Urinary bladder (tissue), 4 donors: ENCODE measurements around the gene TBC1D22A. TPM values are rescaled to one million over a fixed set of nuclear protein-coding genes. Genes with fewer than 3 reads are reported as not detected.

Experiments used
- DNase-seq: peaks from one replicate; pipeline ENCODE4 v3.0.0-alpha.2; 2015; ENCODE audit errors: extremely low spot score
- H3K27ac ChIP-seq: one replicate; pipeline ENCODE4 v1.5.1; 2013; ENCODE audit warnings: low read depth, mild to moderate bottlenecking, moderate library complexity
- H3K36me3 ChIP-seq: one replicate; pipeline ENCODE4 v1.6.1; 2013; ENCODE audit warnings: mild to moderate bottlenecking, moderate library complexity; ENCODE audit not compliant: insufficient read depth
- H3K4me1 ChIP-seq: one replicate; pipeline ENCODE4 v1.6.1; 2013; ENCODE audit warnings: mild to moderate bottlenecking, moderate library complexity; ENCODE audit not compliant: insufficient read depth
- H3K4me3 ChIP-seq: one replicate; pipeline ENCODE4 v1.5.1; 2013; ENCODE audit warnings: low read depth, low read length
- WGBS: extraction: QIAGEN DNeasy Blood & Tissue Kit; methylation state at CpG from one replicate; pipeline ENCODE4 v1.1.7; 2013; 5-methylcytosine and 5-hydroxymethylcytosine counted together
- polyA plus RNA-seq: library from polyadenylated mRNA; stranded (reverse); fragments of 200-250 nt; gene quantifications from one replicate; pipeline ENCODE4 v1.2.3, GENCODE V29; 2013
- total RNA-seq: library from RNA; depleted of rRNA; stranded (reverse); fragments of >200 nt; gene quantifications from one replicate; pipeline ENCODE4 v1.2.3, GENCODE V29; 2014
- donor health status: healthy with polysubstance abuse.
- donor health status: healthy.

The TBC1D22A gene
- total and polyA plus RNA-seq, 2 donors: 7.7 to 19.1 TPM

- H3K4me3 ChIP-seq: no peak overlapping the region
- 96% methylated on average over 19 of the region's 19 CpGs for WGBS
- DNase-seq: no peak
- no peak overlapping the region for H3K27ac ChIP-seq
- no peaks in the 10 kb centered on the region for H3K36me3 ChIP-seq
- no peaks in the 10 kb centered on the region for H3K4me1 ChIP-seq
Measured at GRCh38 chr22:46956498-46957215, 194.2 kb downstream of the TBC1D22A start.

- WGBS: 93% methylated on average over 12 of the region's 12 CpGs
- DNase-seq: no peak
- H3K4me1 ChIP-seq: no peaks in the 10 kb centered on the region
- no peak overlapping the region for H3K4me3 ChIP-seq
- no peak overlapping the region for H3K27ac ChIP-seq
- no peaks in the 10 kb centered on the region for H3K36me3 ChIP-seq
Measured at GRCh38 chr22:46957521-46957920, 195.1 kb downstream of the TBC1D22A start.

GRCh38 chr22:46958191-46958590 is 195.7 kb downstream of the TBC1D22A start:
- Histone ChIP-seq H3K27ac (no peak overlapping the region), H3K4me1 (no peaks in the 10 kb centered on the region), H3K4me3 (no peak overlapping the region), H3K36me3 (no peaks in the 10 kb centered on the region)
- WGBS: 86% methylated on average over 10 of the region's 10 CpGs
- DNase-seq: no peak

- 86% methylated on average over 10 of the region's 10 CpGs for WGBS
- no peak overlapping the region for H3K27ac ChIP-seq
Measured at GRCh38 chr22:46958658-46959057, 196.2 kb downstream of the TBC1D22A start.

GRCh38 chr22:46959369-46959768 is 196.9 kb downstream of the TBC1D22A start:
- no peak overlapping the region for H3K27ac ChIP-seq
- 90% methylated on average over 13 of the region's 13 CpGs for WGBS
- H3K4me3 ChIP-seq: no peak overlapping the region
- H3K4me1 ChIP-seq: no peaks in the 10 kb centered on the region
- no peaks in the 10 kb centered on the region for H3K36me3 ChIP-seq
- no peak for DNase-seq

More at GRCh38 chr22:46958658-46959057, 196.2 kb downstream of the TBC1D22A start:
- Histone ChIP-seq H3K4me3 (no peak overlapping the region), H3K36me3 (no peaks in the 10 kb centered on the region), H3K4me1 (no peaks in the 10 kb centered on the region)
- DNase-seq: no peak

- H3K27ac ChIP-seq: no peak overlapping the region
- DNase-seq: no peak
- H3K36me3 ChIP-seq: no peaks in the 10 kb centered on the region
- no peak overlapping the region for H3K4me3 ChIP-seq
- WGBS: 81% methylated on average over 17 of the region's 17 CpGs
- no peaks in the 10 kb centered on the region for H3K4me1 ChIP-seq
Measured at GRCh38 chr22:46961591-46962295, 199.3 kb downstream of the TBC1D22A start.

- no peaks in the 10 kb centered on the region for H3K4me1 ChIP-seq
- H3K36me3 ChIP-seq: no peaks in the 10 kb centered on the region
- H3K27ac ChIP-seq: no peak overlapping the region
- 45% methylated on average over 5 of the region's 5 CpGs for WGBS
- H3K4me3 ChIP-seq: no peak overlapping the region
- no peak for DNase-seq
Measured at GRCh38 chr22:46962406-46962805, 200.0 kb downstream of the TBC1D22A start.

GRCh38 chr22:46963672-46964545 is 201.5 kb downstream of the TBC1D22A start:
- no peak for DNase-seq
- Histone ChIP-seq H3K4me1 (no peaks in the 10 kb centered on the region), H3K4me3 (no peak overlapping the region), H3K36me3 (no peaks in the 10 kb centered on the region), H3K27ac (no peak overlapping the region)
- WGBS: 94% methylated on average over 16 of the region's 16 CpGs

- 91% methylated on average over 31 of the region's 31 CpGs for WGBS
- Histone ChIP-seq H3K27ac (no peak overlapping the region), H3K4me1 (no peaks in the 10 kb centered on the region), H3K4me3 (no peak overlapping the region), H3K36me3 (no peaks in the 10 kb centered on the region)
- DNase-seq: no peak
Measured at GRCh38 chr22:46964773-46965550, 202.5 kb downstream of the TBC1D22A start.

GRCh38 chr22:46965555-46966494 is 203.4 kb downstream of the TBC1D22A start:
- H3K27ac ChIP-seq: no peak overlapping the region

GRCh38 chr22:46966495-46966845 is 204.0 kb downstream of the TBC1D22A start:
- H3K4me3 ChIP-seq: no peak overlapping the region
- WGBS: 72% methylated on average over 4 of the region's 4 CpGs
- no peaks in the 10 kb centered on the region for H3K36me3 ChIP-seq
- H3K27ac ChIP-seq: no peak overlapping the region
- H3K4me1 ChIP-seq: no peaks in the 10 kb centered on the region
- DNase-seq: no peak

More at GRCh38 chr22:46965555-46966494, 203.4 kb downstream of the TBC1D22A start:
- 89% methylated on average over 33 of the region's 33 CpGs for WGBS
- Histone ChIP-seq H3K4me3 (no peak overlapping the region), H3K36me3 (no peaks in the 10 kb centered on the region), H3K4me1 (no peaks in the 10 kb centered on the region)
- no peak for DNase-seq

GRCh38 chr22:46966846-46967245 is 204.4 kb downstream of the TBC1D22A start:
- 94% methylated on average over 16 of the region's 16 CpGs for WGBS

More at GRCh38 chr22:46966846-46967245, 204.4 kb downstream of the TBC1D22A start:
- H3K4me3 ChIP-seq: no peak overlapping the region
- no peaks in the 10 kb centered on the region for H3K4me1 ChIP-seq
- DNase-seq: no peak
- H3K27ac ChIP-seq: no peak overlapping the region
- H3K36me3 ChIP-seq: no peaks in the 10 kb centered on the region
